ENCODE data around the gene SESN3.

- TF ChIP-seq CTCF (IDR thresholded peaks at IDR 0.05) = no peak
- no peak for TF ChIP-seq SIN3A (IDR thresholded peaks at IDR 0.05; ENCODE audit: borderline replicate concordance, insufficient read depth, low read depth, low read length)
These were observed 92.6 kb downstream of the SESN3 start for GRCh38 chr11:95138448-95138847.
